Stimulated activated CD4-positive, alpha-beta T cell treated with anti-CD3 and anti-CD28 coated beads, Interleukin-12 subunit alpha, Interleukin-12 subunit beta, amount 100 ng/mL, for 24 hours (primary cell): ENCODE results near the gene BEX3.
"Not testable (repeated sequence)": the region's sequence is repeated elsewhere in the genome, so short reads cannot be mapped to it uniquely, and the experiment has no call there.

Experiments used
- DNase-seq, 2 experiments: peaks; one replicate each; pipeline ENCODE4 v3.0.0-alpha.2; 2020; ENCODE audit warnings: low read depth in 2 of 2

The BEX3 gene

DNA sequence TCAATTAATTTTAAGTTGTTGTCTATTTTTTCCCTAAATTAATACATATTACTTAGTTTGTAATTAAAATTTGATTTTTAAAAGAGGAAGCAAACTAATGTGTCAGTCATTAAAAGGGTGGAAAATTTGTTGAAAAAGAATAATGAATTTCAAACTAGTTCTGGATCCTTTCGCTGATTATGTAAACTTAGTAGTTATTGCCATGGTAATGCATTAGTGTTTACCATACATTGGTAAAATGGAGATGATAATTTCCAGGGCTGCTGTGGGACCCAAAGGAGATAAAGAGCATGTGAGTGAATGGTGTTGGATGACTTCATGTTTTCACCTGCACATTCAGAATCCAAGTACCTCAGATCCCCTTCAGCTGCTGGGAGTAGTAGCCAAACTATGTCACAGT is 6.5 kb downstream of the BEX3 start:
- no peak for DNase-seq

DNA sequence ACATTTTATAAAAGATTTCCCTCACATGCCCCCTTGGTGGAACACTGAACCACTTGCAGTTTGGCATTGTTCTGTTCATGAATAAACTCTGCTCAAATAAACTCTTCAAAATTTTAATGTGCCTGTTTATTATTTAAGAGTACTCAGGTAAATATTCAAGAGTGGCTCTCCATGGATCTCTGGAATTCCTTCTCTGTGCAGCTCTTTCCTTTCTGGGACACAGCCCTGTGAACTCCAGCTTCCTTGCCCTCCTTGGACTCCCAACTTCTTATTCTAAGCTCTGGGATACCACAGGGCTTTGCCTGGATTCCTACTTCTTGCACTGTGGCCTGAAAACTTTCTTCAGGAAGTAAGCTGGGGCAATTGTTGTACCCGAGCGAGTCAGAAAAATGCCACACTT is 8.3 kb downstream of the BEX3 start:
- DNase-seq, result no peak

DNA sequence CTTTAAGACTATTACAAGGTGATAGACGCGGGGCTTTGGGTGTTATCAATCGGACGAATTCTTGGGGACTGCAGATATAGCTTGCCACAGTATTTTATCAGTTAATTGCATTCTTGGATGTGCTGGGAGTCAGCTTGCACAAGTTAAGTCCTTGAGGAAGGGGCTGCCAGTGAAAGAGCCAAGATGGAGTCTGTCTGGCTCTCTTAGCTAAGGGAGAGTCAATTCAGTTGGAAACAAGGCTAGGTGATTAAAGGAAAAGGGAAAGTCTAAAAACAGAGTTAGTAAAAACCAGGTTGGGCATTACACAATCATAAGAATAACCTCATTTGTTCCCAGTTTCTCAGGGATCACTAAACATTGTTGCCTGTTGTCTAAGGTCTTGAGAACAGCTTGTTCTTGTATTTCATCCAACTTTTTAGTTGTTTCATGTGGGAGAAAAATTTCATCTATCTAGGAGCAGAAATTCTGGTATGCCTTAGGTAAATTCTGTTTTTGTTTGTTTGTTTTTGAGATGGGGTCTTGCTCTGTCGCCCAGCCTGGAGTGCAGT is 9.0 kb downstream of the BEX3 start:
- DNase-seq, result not testable (repeated sequence)

DNA sequence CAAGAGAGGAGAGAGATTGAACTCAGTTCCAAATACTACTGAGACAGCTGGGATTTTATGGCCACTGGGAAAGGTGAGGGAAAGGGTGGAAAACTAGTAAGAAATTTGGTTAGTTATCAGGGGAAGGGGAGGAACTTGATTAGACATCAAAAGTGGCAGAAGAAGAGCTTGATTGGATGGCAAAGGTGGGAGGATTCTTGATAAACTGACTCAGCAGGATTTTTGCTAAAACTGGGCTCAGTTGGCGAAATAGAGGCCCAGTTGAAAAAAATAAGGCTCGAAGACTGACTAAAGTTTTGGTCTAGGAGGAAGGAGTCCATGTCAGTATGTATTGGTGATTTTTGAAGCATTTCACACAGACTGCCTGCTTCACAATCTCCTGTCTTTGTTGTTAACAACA is 10.0 kb downstream of the BEX3 start:
- no peak for DNase-seq

DNA sequence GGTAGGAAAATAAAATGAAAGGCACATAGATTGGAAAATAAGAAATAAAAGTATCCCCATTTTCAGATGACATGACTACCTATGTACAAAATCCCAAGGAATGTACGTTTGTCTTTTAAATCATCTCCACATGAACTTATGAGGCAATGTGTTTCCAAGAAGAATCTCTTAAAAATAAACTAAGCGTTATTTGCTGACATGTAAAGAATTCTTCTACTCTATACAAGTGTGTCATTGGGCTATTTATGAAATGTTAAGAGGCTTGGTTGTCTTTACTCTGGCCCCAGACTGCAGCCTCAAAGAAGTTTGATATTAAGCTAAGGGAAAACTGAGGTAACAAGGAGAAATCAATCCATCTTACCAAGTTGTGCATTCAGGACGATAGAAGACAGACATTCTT is 17.1 kb downstream of the BEX3 start:
- DNase-seq, result no peak

DNA sequence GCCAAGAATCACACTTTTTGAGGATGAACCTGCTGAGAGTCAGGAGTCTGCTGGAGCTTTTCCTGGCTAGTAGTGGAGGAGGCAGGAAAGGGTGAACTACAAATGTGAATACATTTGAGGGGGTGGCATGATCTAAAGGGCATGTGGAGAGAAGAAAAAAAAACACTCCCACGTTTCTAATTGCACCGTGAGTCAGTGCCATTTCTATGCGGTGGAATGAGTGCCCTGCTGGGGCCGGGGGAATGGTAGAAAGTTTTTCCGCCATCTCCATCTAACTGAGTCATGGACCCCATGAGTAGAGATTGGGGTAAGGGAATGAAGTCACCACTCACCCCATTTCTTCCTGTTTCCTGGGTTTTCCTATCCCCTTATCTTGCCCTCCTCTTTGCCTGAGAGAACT is 19.8 kb downstream of the BEX3 start:
- no peak for DNase-seq

DNA sequence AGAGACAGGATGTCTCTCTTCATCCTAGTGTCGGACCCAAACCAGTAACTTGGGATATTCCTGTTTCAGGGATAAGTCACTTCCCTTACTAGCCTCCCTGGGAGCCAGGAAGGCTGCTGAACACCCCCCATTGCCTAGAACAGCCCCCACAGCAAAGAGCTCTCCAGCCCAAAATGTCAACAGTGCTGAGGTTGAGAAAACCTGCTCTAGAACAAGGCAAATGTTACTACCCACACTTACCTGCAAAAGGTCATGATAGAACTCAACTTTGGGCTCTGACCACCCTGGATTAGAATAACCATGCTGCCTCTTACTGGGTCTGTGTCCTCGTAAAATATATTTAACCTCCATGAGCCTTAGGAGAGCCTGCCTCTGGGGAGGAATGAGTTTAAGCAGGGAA is 20.3 kb downstream of the BEX3 start:
- DNase-seq, result no peak

DNA sequence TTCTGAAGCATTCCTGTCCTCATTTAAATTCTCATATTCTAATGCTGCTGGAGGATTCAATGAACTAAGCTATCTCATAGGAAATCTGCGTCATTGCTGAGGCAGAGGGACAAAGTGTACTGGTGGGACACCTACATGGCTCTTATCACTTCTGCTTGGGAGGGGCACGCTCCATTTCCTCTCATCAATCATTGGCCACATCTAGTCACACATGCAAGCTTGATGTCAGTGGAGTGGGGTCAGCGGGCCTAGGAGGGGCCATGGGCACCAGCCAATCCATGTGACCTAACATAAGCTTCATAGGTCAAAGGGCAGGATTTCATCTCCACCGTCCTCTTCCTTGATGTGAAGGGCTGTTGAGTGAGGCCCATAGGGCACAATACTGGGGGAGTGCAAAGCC is 21.4 kb downstream of the BEX3 start:
- no peak for DNase-seq

DNA sequence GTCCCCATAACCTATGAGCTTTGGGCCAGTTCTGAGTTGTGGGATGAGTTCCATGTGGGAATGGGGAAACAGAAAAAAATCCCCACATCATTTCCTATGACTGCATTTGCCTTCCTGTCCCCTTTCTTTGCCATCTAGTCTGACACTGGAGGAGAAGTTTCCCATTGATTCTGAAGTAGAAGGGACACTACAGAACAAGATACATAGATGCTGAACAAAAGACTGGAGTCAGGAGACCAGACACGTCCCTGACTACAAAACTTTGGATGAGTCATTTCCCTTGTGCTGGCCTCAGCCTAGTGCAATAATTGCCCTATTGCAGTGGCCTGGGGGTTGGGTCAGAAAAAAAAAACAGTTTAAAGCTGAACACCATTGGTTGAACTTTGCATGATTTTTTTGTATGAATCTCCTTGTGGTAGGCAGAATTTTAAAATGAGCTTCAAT is 22.1 kb downstream of the BEX3 start:
- no peak for DNase-seq

DNA sequence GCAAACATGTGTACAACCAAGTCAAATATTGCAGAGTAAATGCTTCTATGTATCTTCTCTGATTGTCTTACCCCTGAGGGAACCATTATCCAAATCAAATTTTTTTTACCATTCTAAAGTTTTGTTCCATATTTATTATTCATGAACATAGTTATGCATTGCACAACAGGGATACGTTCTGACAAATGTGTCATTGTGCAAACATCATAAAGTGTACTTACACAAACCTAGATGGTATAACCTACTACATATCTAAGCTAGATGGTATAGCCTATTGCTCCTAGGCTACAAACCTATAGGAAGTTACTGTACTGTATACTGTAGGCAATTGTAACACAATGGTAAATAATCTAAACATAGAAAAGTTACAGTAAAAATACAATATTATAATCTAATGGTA is 23.4 kb downstream of the BEX3 start:
- DNase-seq, result no peak

DNA sequence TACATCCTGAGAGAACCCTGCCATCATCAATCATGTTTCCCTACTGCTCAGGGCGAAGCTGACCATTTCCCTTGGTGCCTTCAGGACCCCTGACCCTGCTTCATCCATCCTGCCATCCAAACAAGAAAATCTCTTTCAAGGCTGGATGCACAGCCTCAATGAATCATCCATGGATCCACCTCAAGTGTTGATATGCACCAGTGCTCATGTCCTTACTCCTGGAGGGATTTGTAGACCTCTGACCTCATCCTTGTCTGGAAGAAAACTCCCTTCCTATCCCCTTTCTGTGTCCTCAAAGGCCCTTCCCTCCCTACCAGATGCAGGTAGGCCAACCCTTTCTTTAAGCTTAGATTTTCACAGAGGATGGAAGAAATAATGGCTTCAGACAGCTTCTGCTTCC is 24.6 kb downstream of the BEX3 start:
- DNase-seq, result no peak

DNA sequence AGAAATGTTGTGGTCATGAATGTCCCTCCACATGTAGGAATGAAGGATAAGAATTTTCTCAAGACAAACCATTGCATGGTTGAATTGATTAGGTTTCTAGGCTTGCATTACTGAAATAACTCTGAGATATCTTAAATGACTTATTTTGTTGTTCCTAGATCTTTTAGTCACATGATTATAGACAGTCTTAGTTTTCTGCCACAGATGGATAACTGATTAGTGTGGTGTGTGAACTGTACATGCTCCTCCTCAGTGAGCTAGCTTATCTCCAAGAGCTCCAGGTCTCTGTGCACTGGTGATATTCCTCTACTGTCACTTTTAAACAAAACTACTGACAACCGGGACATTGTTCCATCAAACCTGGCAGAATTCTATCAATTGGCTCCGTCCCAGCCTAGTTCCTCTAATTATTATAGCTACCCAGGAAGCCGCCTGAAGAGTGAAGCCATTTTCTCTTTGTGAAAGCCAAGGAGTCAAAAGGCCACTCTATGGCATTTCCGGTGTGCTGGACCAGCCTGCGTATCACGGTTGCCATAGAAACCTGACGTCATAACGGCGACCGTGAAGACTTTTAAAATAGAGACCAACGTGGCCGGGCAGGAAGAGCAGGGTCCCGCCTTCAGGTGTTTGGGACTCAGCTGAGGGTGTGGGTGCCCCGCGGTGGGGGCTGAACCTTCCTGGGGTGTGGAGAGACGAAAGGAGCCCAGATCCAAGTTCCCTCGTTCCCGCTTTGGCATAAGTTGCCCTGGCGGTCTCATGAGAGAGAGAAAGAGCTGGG is 28.1 kb downstream of the BEX3 start:
- peak; percentile 8 to 46 for DNase-seq

DNA sequence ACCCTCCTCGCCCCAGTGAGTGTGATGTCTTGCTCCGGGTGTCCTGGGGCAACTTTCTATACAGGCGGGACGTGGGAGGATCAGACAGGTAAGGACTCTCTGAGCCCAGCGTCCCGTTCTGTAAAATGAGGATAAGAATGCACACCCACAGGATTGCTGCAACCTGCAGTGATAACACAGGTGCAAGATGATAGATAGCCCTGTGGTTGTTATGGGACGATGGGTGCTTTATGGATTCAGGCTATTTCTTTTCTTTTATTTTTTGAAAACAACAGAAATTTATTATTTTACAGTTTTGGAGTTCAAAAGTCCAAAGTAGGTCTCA is 28.6 kb downstream of the BEX3 start:
- DNase-seq, result no peak

DNA sequence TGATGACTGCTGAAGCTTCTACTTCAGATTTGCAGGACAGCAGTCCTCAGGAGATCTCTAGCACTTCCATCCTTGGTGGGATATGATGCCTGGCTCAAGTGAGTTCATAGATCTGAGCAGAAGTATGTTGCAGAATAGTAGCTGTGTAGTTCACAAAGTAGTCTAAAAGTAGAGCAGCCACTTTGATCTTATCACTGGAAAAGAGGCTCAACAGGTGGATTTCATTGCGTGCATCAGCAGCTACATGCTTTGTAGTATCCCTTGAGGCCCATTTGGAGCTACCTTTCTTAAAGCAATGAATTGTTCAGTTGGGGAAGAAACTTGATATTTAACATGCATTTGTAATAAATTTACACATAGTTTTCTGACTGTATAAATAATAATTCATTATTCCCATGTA is 29.9 kb downstream of the BEX3 start:
- DNase-seq, result no peak

DNA sequence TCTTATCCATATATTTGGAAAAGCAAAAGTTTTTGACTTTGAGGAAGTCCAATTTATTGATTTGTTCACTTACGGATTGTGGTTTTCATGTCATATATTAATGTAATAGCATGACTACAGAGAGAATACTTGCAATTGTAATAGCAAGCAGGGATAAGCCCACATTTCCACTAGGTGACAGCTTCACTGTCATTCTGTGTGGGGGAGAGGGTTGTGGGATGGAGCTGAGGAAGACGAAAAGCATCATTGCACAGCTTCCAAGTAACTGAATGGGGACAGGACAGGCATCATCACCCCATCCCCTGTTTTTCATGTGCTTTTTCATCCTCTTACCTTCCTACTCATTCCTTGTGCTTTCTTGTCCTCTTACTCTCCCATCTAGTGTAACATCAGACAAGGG is 31.4 kb downstream of the BEX3 start:
- no peak for DNase-seq

DNA sequence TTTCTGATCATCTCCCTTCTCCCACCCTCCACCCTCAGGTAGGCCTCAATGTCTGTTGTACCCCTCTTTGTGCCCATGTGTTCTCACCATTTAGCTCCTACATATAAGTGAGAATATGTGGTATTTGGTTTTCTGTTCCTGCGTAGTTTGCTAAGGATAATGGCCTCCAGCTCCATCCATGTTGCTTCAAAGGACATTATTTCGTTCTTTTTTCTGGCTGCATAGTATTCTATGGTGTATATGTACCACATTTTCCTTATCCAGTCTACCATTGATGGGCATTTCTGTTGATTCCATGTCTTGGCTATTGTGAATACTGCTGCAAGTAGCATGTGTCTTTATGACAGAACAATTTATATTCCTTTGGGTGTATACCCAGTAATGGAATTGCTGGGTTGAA is 35.4 kb downstream of the BEX3 start:
- not testable (repeated sequence) for DNase-seq

DNA sequence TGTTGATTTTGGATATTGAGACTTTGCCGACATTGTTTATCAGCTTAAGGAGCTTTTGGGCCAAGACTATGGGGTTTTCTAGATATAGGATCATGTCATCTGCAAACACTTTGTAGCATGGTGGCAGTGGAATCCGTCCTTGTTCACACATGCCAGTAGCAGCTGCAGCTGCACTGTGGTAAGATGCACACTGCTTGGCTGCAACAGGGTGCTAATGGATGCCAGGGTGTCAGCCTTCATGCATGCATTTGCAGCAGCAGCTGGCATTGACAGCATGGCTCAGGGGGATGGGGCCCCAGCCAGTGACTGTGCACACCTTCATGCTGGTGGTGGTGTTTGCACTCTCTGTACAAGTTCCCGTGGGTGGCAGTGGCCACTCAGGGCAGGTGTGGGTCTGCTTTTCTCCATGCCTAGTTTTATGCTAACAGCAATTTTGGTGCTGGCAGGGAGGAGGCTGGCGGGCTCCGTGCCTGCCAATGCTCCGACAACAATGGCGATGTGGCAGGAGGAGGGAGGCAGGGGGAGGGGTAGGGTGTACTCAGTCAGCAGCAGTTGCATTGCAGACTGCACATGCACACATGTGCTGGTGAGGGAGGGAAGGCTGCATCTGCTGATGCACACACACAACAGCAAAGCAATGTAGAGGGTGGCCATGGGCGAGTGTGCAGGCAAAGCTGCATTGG is 37.5 kb downstream of the BEX3 start:
- no peak for DNase-seq

DNA sequence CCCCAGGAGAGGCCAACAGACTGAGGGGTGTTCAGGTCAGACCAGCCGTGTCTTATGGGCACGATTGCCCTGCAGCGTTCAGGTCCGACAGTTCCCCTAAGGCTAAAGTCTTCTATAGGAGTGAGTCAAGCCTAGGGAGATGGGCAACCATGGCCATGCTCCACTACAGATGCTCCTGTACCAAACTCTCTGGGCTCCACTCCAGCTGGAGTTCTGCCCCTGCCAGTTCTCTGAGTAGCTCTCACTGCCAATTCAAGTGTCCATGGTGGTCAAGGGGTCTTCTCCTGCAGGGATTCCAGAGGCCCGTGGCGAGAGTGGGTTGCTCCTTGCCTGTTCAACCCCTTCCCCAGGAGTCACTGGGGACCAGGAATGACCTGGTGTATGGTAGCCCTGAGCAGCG is 38.2 kb downstream of the BEX3 start:
- no peak for DNase-seq

DNA sequence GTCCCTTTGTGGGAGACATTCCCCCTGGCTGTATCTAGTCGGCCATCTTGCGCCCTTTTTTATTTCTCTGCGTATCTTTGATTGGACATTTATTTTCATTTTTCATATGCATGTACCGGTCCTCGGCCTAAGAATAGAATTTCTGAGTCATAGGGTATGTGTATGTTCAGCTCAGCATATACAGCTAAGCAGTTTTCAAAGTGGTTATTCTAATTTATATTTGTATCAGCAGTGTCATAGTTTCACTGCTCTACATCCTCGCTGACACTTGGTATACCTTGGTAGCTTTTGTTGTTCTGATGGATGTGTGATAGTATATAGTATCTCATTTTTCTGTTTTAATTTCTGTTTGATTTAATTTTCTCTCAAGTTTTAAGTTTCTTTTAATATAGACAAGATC is 38.7 kb downstream of the BEX3 start:
- DNase-seq, result no peak

DNA sequence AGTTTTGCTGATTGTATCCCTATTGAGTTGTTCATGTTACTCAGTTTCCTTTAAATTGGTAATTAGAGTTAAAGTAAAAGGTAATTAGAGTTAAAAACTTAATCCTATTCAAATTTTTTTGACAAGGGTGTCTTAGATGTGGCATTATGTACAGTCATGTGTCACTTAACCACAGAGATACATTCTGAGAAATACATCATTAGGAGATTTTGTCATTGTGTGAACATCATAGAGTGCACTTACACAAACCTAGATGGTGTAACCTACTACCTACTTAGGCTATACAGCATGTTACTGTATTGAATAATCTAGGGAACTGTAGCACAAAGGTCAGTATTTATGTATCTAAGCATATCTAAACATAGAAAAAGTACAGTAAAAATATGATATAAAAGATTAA is 39.2 kb downstream of the BEX3 start:
- DNase-seq, result no peak

DNA sequence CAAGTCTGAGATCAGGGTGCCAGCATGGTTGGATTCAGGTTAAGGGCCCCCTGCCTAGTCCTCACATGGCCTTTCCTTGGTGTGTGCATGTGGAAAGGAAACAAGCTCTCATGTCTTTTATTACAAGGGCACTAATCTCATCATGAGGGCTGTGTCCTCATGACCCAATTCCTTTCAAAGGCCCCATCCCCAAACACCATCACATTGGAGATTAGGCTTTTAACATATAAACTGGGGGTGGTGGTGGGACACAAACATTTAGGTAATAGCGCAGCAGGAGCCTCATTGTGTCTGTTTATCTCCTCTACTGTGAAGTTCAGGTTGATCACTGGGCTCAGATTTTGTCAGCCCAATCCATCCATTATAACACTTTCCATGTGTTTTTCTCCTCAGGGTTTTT is 41.0 kb downstream of the BEX3 start:
- no peak for DNase-seq

DNA sequence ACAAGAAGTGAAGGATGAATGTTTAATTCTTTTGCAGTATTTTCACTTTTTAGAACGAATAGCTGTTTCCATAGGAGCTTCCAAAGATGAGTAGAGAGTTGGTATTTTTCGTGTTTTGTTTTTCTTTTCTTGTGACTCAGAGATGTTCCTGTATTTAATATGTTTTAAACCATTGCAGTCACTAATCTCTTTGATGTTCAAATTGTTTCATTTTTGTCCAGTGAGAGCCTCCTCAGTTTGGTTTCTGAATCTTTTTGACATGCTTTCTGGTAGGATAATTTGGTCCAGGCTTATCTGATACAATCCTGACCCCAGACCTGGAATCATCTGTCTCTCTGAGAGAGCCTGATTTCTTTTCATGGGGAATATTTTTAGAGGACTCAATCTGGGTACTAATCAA is 41.6 kb downstream of the BEX3 start:
- no peak for DNase-seq

DNA sequence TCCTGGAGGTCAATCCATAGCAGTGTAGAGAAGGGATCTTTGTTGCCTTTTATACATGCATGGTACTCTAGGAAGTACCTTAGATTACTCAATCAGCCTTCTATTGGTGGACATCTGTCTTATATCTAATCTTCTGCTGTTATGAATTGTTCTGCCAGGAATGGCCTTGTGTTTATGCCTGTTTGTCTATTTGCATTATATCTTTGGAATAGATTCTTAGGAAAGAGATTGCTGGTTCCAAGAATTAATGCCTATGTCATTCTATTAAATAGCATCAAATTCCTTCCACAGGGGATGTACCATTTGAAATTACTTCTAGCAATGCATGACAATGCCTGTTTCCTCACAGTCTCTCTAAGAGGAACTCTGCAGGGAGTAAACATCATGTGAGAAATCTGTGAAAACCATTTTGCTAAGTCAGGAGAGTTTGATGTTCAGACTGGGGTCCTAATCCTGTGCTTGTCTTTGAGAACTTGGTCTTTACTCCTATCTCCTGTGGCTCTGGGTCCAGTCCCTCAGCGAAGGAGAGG is 42.5 kb downstream of the BEX3 start:
- no peak for DNase-seq
